Mesenchymal stem cell (in vitro differentiated cells and primary cell): Measurements from ENCODE around the gene FHIP1B. TPM values are rescaled to one million over a fixed set of nuclear protein-coding genes. Genes with fewer than 3 reads are reported as not detected.
A peak's percentile ranks its signal among the peaks of the same experiment; 100 is the strongest.
"Not testable (repeated sequence)": the region's sequence is repeated elsewhere in the genome, so short reads cannot be mapped to it uniquely, and the experiment has no call there.

Experiments used
- DNase-seq: peaks from one replicate; pipeline ENCODE4 v3.0.0-alpha.2; 2013
- H2AFZ ChIP-seq: one replicate; pipeline ENCODE4 v1.6.1; 2013; ENCODE audit warnings: low read depth, mild to moderate bottlenecking, control low read depth, inconsistent platforms, low read length, moderate library complexity
- H2AK5ac ChIP-seq: 2 replicates; pipeline ENCODE4 v1.6.1; 2013; ENCODE audit warnings: low read length, moderate library complexity, mild to moderate bottlenecking, inconsistent platforms; ENCODE audit not compliant: severe bottlenecking
- H2BK120ac ChIP-seq: one replicate; pipeline ENCODE4 v1.6.1; 2013; ENCODE audit warnings: low read depth, mild to moderate bottlenecking, inconsistent platforms, low read length, moderate library complexity
- H2BK12ac ChIP-seq, 2 experiments: one replicate each; pipeline ENCODE4 v1.6.1; 2013; ENCODE audit warnings: inconsistent platforms in 2 of 2, low read length in 2 of 2, mild to moderate bottlenecking in 2 of 2, moderate library complexity in 2 of 2, control low read depth in 1 of 2
- H2BK15ac ChIP-seq: one replicate; pipeline ENCODE4 v1.6.1; 2013; ENCODE audit warnings: mild to moderate bottlenecking, low read depth, inconsistent platforms; ENCODE audit not compliant: poor library complexity, severe bottlenecking
- H2BK5ac ChIP-seq: 2 replicates; pipeline ENCODE4 v1.6.1; 2013; ENCODE audit warnings: low read depth, mild to moderate bottlenecking, low read length, control low read depth, inconsistent platforms; ENCODE audit not compliant: poor library complexity, severe bottlenecking
- H3K14ac ChIP-seq, 2 experiments: one replicate each; pipeline ENCODE4 v1.6.1; 2013; ENCODE audit warnings: inconsistent platforms in 2 of 2, low read length in 2 of 2, control low read depth in 1 of 2, mild to moderate bottlenecking in 1 of 2, moderate library complexity in 1 of 2
- H3K18ac ChIP-seq, 2 experiments: one replicate each; pipeline ENCODE4 v1.6.1; 2013; ENCODE audit warnings: inconsistent platforms in 2 of 2, low read length in 2 of 2, control low read depth in 1 of 2, low read depth in 1 of 2, mild to moderate bottlenecking in 1 of 2
- H3K23ac ChIP-seq, 2 experiments: one replicate each; pipeline ENCODE4 v1.6.1; 2013; ENCODE audit warnings: inconsistent platforms in 2 of 2, low read length in 2 of 2, mild to moderate bottlenecking in 2 of 2, moderate library complexity in 2 of 2, control low read depth in 1 of 2
- H3K27ac ChIP-seq: 2 replicates; pipeline ENCODE4 v1.5.1; 2013; ENCODE audit warnings: mild to moderate bottlenecking, moderate library complexity, low read length, control low read depth, inconsistent platforms; ENCODE audit not compliant: poor library complexity, severe bottlenecking
- H3K27me3 ChIP-seq, 2 experiments: 2 replicates each; pipeline versions ENCODE4 v1.6.1 to v1.7.0; 2013; ENCODE audit warnings: low read length in 2 of 2, mild to moderate bottlenecking in 2 of 2, moderate library complexity in 2 of 2, control low read depth in 1 of 2, inconsistent platforms in 1 of 2; ENCODE audit not compliant: control insufficient read depth in 1 of 2, insufficient read depth in 1 of 2
- H3K36me3 ChIP-seq, 2 experiments: 2 replicates each; pipeline versions ENCODE4 v1.6.1 to v1.7.0; 2013; ENCODE audit warnings: low read length in 2 of 2, control low read depth in 1 of 2, inconsistent platforms in 1 of 2, low read depth in 1 of 2, mild to moderate bottlenecking in 1 of 2; ENCODE audit not compliant: insufficient read depth in 2 of 2, control insufficient read depth in 1 of 2
- H3K4ac ChIP-seq, 2 experiments: one replicate each; pipeline ENCODE4 v1.6.1; 2013; ENCODE audit warnings: inconsistent platforms in 2 of 2, low read length in 2 of 2, mild to moderate bottlenecking in 2 of 2, moderate library complexity in 2 of 2, control low read depth in 1 of 2, low read depth in 1 of 2
- H3K4me1 ChIP-seq: 2 replicates; pipeline ENCODE4 v1.6.1; 2013; ENCODE audit warnings: low read depth, low read length, control low read depth; ENCODE audit not compliant: control insufficient read depth, insufficient read depth
- H3K4me2 ChIP-seq: 2 replicates; pipeline ENCODE4 v1.6.1; 2013; ENCODE audit warnings: low read length, mild to moderate bottlenecking, inconsistent platforms; ENCODE audit not compliant: poor library complexity, severe bottlenecking
- H3K4me3 ChIP-seq, 2 experiments: 2 replicates each; pipeline versions ENCODE4 v1.5.1 to v1.7.0; 2013; ENCODE audit warnings: low read length in 2 of 2, mild to moderate bottlenecking in 2 of 2, control low read depth in 1 of 2, low read depth in 1 of 2; ENCODE audit not compliant: insufficient read depth in 1 of 2
- H3K79me1 ChIP-seq: replicated peaks from 2 replicates; pipeline ENCODE4 v1.6.1; 2013; ENCODE audit warnings: mild to moderate bottlenecking, control low read depth, low read length, inconsistent platforms; ENCODE audit not compliant: poor library complexity, severe bottlenecking
- H3K9ac ChIP-seq: 2 replicates; pipeline ENCODE4 v1.7.0; 2013; ENCODE audit warnings: mild to moderate bottlenecking, low read length, moderate library complexity
- H3K9me3 ChIP-seq: 2 replicates; pipeline ENCODE4 v1.7.0; 2013; ENCODE audit warnings: mild to moderate bottlenecking, low read length; ENCODE audit not compliant: control insufficient read depth
- H4K8ac ChIP-seq: one replicate; pipeline ENCODE4 v1.6.1; 2013; ENCODE audit warnings: inconsistent platforms, mild to moderate bottlenecking, low read length, moderate library complexity
- H4K91ac ChIP-seq: one replicate; pipeline ENCODE4 v1.6.1; 2013; ENCODE audit warnings: mild to moderate bottlenecking, low read length, inconsistent platforms
- WGBS: methylation state at CpG from one replicate; pipeline ENCODE4 v1.1.7; 2013; ENCODE audit warnings: mixed read lengths; 5-methylcytosine and 5-hydroxymethylcytosine counted together
- polyA plus RNA-seq, 2 experiments: library from polyadenylated mRNA; stranded (reverse); fragments of 200-250 nt; gene quantifications; one replicate each; pipeline ENCODE4 v1.2.3, GENCODE V29; 2013

Gene FHIP1B
- polyA plus RNA-seq (2013, experiment 1 of 2): 14.4 TPM
- polyA plus RNA-seq (2013, experiment 2 of 2): 15.2 TPM

GRCh38 chr11:6234387-6235107 is at the start of gene FHIP1B:
TSS of gene FHIP1B (minus strand) at chr11:6234636. CDS start at chr11:6224516, 10,120 bp downstream.
- Histone ChIP-seq H3K79me1 (peaks cover 14% of the 10 kb centered on the region), H3K18ac (peak within 1 kb of the TSS; percentile 73 to 96), H3K9ac (peak within 1 kb of the TSS; percentile 99), H3K27me3 (peaks cover 0 to 17% of the 10 kb centered on the region in 2 experiments), H3K27ac (peak within 1 kb of the TSS; percentile 81), H3K4me1 (peaks cover 3% of the 10 kb centered on the region), H2BK5ac (no peak within 1 kb of the TSS), H3K4ac (peak within 1 kb of the TSS; percentile 70 to 94), H2BK15ac (no peak within 1 kb of the TSS), H3K36me3 (peaks cover 3% of the 10 kb centered on the region in 2 experiments), H3K14ac (peak within 1 kb of the TSS in 1 of 2 experiments; percentile 91), H4K8ac (peak within 1 kb of the TSS; percentile 95), H3K4me2 (peak within 1 kb of the TSS; percentile 89), H2AFZ (peak within 1 kb of the TSS; percentile 95), H3K4me3 (peak within 1 kb of the TSS; percentile 93 to 100), H2AK5ac (no peak within 1 kb of the TSS), H2BK120ac (peak within 1 kb of the TSS; percentile 2), H4K91ac (peak within 1 kb of the TSS; percentile 55), H3K23ac (peak within 1 kb of the TSS in 1 of 2 experiments; percentile 46), H3K9me3 (no peaks in the 10 kb centered on the region), H2BK12ac (no peak within 1 kb of the TSS)
- peak; percentile 100 for DNase-seq
- under 1% methylated on average over 62 of the region's 62 CpGs for WGBS

- Histone ChIP-seq H4K8ac (no peak overlapping the region), H3K18ac (no peak overlapping the region), H4K91ac (no peak overlapping the region), H3K36me3 (no peaks in the 10 kb centered on the region), H2BK120ac (no peak overlapping the region), H3K14ac (no peak overlapping the region), H3K4me1 (peaks cover 1% of the 10 kb centered on the region), H3K9ac (no peak overlapping the region), H2BK12ac (no peak overlapping the region), H3K4me3 (no peak overlapping the region), H2BK5ac (no peak overlapping the region), H3K79me1 (no peaks in the 10 kb centered on the region), H2AFZ (no peak overlapping the region), H2AK5ac (no peak overlapping the region), H2BK15ac (no peak overlapping the region), H3K23ac (no peak overlapping the region), H3K4ac (no peak overlapping the region), H3K4me2 (no peak overlapping the region), H3K27ac (no peak overlapping the region), H3K27me3 (peaks cover 10 to 15% of the 10 kb centered on the region in 2 experiments), H3K9me3 (no peaks in the 10 kb centered on the region)
- 84% methylated on average over 4 of the region's 4 CpGs for WGBS
- DNase-seq: no peak
Observed at GRCh38 chr11:6283453-6284023, 49.1 kb upstream of the FHIP1B start.

- not testable (repeated sequence) for H3K23ac ChIP-seq, H3K4ac ChIP-seq, H3K27ac ChIP-seq, H2AFZ ChIP-seq, H3K9ac ChIP-seq, H2BK12ac ChIP-seq, H3K36me3 ChIP-seq, H2BK15ac ChIP-seq, H2AK5ac ChIP-seq, H2BK120ac ChIP-seq, H2BK5ac ChIP-seq, H3K14ac ChIP-seq, H3K4me2 ChIP-seq, H3K4me1 ChIP-seq, H3K4me3 ChIP-seq, H3K18ac ChIP-seq, H3K79me1 ChIP-seq, H3K9me3 ChIP-seq, DNase-seq, H4K91ac ChIP-seq, H4K8ac ChIP-seq
- peaks cover 10 to 15% of the 10 kb centered on the region in 2 experiments for H3K27me3 ChIP-seq
- WGBS: 49% methylated on average over 7 of the region's 7 CpGs
Observed at GRCh38 chr11:6280809-6281208, 46.4 kb upstream of the FHIP1B start.

GRCh38 chr11:6273188-6273587 is 38.8 kb upstream of the FHIP1B start:
- H3K14ac ChIP-seq: no peak overlapping the region
- 28% methylated on average over 4 of the region's 4 CpGs for WGBS
- H2BK120ac ChIP-seq: no peak overlapping the region
- no peaks in the 10 kb centered on the region for H3K27me3 ChIP-seq
- no peak overlapping the region for H2BK12ac ChIP-seq
- DNase-seq: no peak
- H3K27ac ChIP-seq: no peak overlapping the region
- no peak overlapping the region for H3K23ac ChIP-seq
- H4K91ac ChIP-seq: no peak overlapping the region
- H4K8ac ChIP-seq: no peak overlapping the region
- H2AFZ ChIP-seq: no peak overlapping the region
- H3K18ac ChIP-seq: no peak overlapping the region
- no peaks in the 10 kb centered on the region for H3K79me1 ChIP-seq
- no peak overlapping the region for H3K4me3 ChIP-seq
- no peaks in the 10 kb centered on the region for H3K4me1 ChIP-seq
- no peak overlapping the region for H3K9ac ChIP-seq
- H2BK15ac ChIP-seq: no peak overlapping the region
- no peaks in the 10 kb centered on the region for H3K36me3 ChIP-seq
- peaks cover 8% of the 10 kb centered on the region for H3K9me3 ChIP-seq
- no peak overlapping the region for H3K4ac ChIP-seq
- no peak overlapping the region for H3K4me2 ChIP-seq
- H2AK5ac ChIP-seq: no peak overlapping the region
- H2BK5ac ChIP-seq: no peak overlapping the region
